GM12891 (cell line): ENCODE measurements around the gene SMIM44.

Source experiments
- POLR2A ChIP-seq: IDR thresholded peaks from 2 replicates; pipeline ENCODE4 v1.6.1; 2011; ENCODE audit warnings: low read depth, low read length, control low read depth
- SPI1 ChIP-seq: IDR thresholded peaks from 2 replicates; pipeline ENCODE4 v1.6.1; 2011; ENCODE audit warnings: low read depth, low read length, control low read depth

GRCh38 chr19:3517638-3518037, 34.4 kb upstream of the SMIM44 start:
- TF ChIP-seq POLR2A (no peak), SPI1 (no peak)
